A549 (cell line): ENCODE measurements around the gene ADSS1. TPM values are rescaled to one million over a fixed set of nuclear protein-coding genes. Genes with fewer than 3 reads are reported as not detected.

Experiments used
- ATAC-seq, 2 experiments: fragments of 200-7000 bp in 1 of 2; fragments of >200 bp in 1 of 2; cut with Nextera tagmentation in 1 of 2; cut with Tn5 transposase in 1 of 2; 3 replicates each; pipeline versions ENCODE4 v1.8.0 to v1.9.1; 2018 to 2020; ENCODE audit warnings: mild to moderate bottlenecking in 1 of 2, moderate library complexity in 1 of 2
- CTCF ChIA-PET: fragments of 300-600 bp; sonication (Branson Sonifier 250); formaldehyde crosslinking; extraction: SDS; loops from one replicate; lab custom pipeline; 2021; ENCODE audit warnings: antibody characterized with exemption, inconsistent platforms; lab: Yijun Ruan, JAX
- POLR2A ChIA-PET: fragments of 350-600 bp; formaldehyde crosslinking; extraction: SDS; loops from one replicate; lab custom pipeline; 2021; ENCODE audit warnings: antibody characterized with exemption, inconsistent platforms; lab: Yijun Ruan, JAX
- DNase-seq, 2 experiments: peaks; one replicate each; pipeline versions ENCODE4 v3.0.0 to v3.0.0-alpha.2; 2011 to 2016; ENCODE audit warnings: low read depth in 1 of 2, low spot score in 1 of 2
- FAIRE-seq: peaks from 2 replicates; lab custom pipeline; 2011; peaks lifted over from hg19 to GRCh38; lab: Jason Lieb, UNC
- H3K27ac ChIP-seq, 2 experiments: fragments of >200 bp; sonication (Bioruptor Twin); formaldehyde crosslinking; 3 replicates each; pipeline ENCODE4 v1.5.1; 2016 to 2017
- H3K4me1 ChIP-seq: fragments of >200 bp; sonication (Bioruptor Twin); formaldehyde crosslinking; 3 replicates; pipeline ENCODE4 v1.6.1; 2016
- H3K4me2 ChIP-seq: fragments of >200 bp; sonication (Bioruptor Twin); formaldehyde crosslinking; 3 replicates; pipeline ENCODE4 v1.6.1; 2016
- H3K4me3 ChIP-seq: fragments of >200 bp; sonication (Bioruptor Twin); formaldehyde crosslinking; 3 replicates; pipeline ENCODE4 v1.5.1; 2016
- H3K9me3 ChIP-seq: fragments of >200 bp; sonication (Bioruptor Twin); formaldehyde crosslinking; 3 replicates; pipeline ENCODE4 v1.6.1; 2016
- BHLHE40 ChIP-seq: IDR thresholded peaks from 2 replicates; pipeline ENCODE4 v1.6.1; 2012; ENCODE audit warnings: low read depth, low read length, inconsistent platforms
- CEBPB ChIP-seq, 2 experiments: fragments of >200 bp in 1 of 2; sonication (Bioruptor Twin) in 1 of 2; formaldehyde crosslinking in 1 of 2; IDR thresholded peaks; 2 replicates each; pipeline ENCODE4 v1.6.1; 2012 to 2016
- CHD2 ChIP-seq: fragments of 150-350 bp; IDR thresholded peaks from 2 replicates; pipeline ENCODE4 v1.6.1; 2014; ENCODE audit warnings: low read length; ENCODE audit not compliant: partially characterized antibody
- CHD4 ChIP-seq: fragments of 200-600 bp; sonication (generic); IDR thresholded peaks from 2 replicates; pipeline ENCODE4 v1.6.1; 2016; ENCODE audit warnings: antibody characterized with exemption, mild to moderate bottlenecking, borderline replicate concordance
- EHF ChIP-seq: fragments of 250-450 bp; sonication (Bioruptor Pico); IDR thresholded peaks from 2 replicates; pipeline ENCODE4 v1.5.0; 2020; ENCODE audit warnings: mild to moderate bottlenecking
- EP300 ChIP-seq, 2 experiments: fragments of >200 bp; sonication (Bioruptor Twin); formaldehyde crosslinking; IDR thresholded peaks; 2 replicates in 1 of 2; 3 replicates in 1 of 2; pipeline ENCODE4 v1.6.1; 2016 to 2017
- ESRRA ChIP-seq: fragments of 150-350 bp; IDR thresholded peaks from 2 replicates; pipeline ENCODE4 v1.6.1; 2014; ENCODE audit warnings: mild to moderate bottlenecking, low read length, borderline replicate concordance
- FOSB ChIP-seq: fragments of 250-450 bp; sonication (Bioruptor Pico); IDR thresholded peaks from 2 replicates; pipeline ENCODE4 v1.5.0; 2020; ENCODE audit warnings: mild to moderate bottlenecking, moderate library complexity
- FOSL2 ChIP-seq, 2 experiments: fragments of 450-650 bp in 1 of 2; fragments of >200 bp in 1 of 2; sonication (Bioruptor Twin) in 1 of 2; formaldehyde crosslinking; IDR thresholded peaks; 2 replicates each; pipeline versions ENCODE4 v1.5.0 to v1.6.1; 2016 to 2020; ENCODE audit warnings: mild to moderate bottlenecking in 1 of 2, moderate library complexity in 1 of 2
- FOXS1 ChIP-seq: fragments of 250-450 bp; sonication (Bioruptor Pico); IDR thresholded peaks from 2 replicates; pipeline ENCODE4 v1.5.0; 2020; ENCODE audit warnings: mild to moderate bottlenecking, moderate library complexity
- GATA3 ChIP-seq: IDR thresholded peaks from 2 replicates; pipeline ENCODE4 v1.6.1; 2012; ENCODE audit warnings: borderline replicate concordance
- HEYL ChIP-seq: fragments of 250-450 bp; sonication (Bioruptor Pico); IDR thresholded peaks from 2 replicates; pipeline ENCODE4 v1.8.0; 2021; ENCODE audit warnings: mild to moderate bottlenecking, moderate library complexity
- HOXA7 ChIP-seq: fragments of 250-450 bp; sonication (Bioruptor Pico); IDR thresholded peaks from 2 replicates; pipeline ENCODE4 v1.5.0; 2020; ENCODE audit warnings: mild to moderate bottlenecking, moderate library complexity
- HOXB13 ChIP-seq: fragments of 250-450 bp; sonication (Bioruptor Pico); IDR thresholded peaks from 2 replicates; pipeline ENCODE4 v1.5.0; 2020; ENCODE audit warnings: low read depth, mild to moderate bottlenecking, moderate library complexity
- JUN ChIP-seq, 2 experiments: fragments of >200 bp; sonication (Bioruptor Twin); formaldehyde crosslinking; IDR thresholded peaks; 2 replicates in 1 of 2; 3 replicates in 1 of 2; pipeline ENCODE4 v1.6.1; 2016 to 2017
- JUNB ChIP-seq: fragments of >200 bp; sonication (Bioruptor Twin); formaldehyde crosslinking; IDR thresholded peaks from 2 replicates; pipeline ENCODE4 v1.6.1; 2016
- KDM1A ChIP-seq: fragments of 200-600 bp; sonication (generic); IDR thresholded peaks from 2 replicates; pipeline ENCODE4 v1.6.1; 2016; ENCODE audit warnings: low read depth, mild to moderate bottlenecking
- MAFK ChIP-seq: fragments of 450-650 bp; IDR thresholded peaks from 2 replicates; pipeline ENCODE4 v1.6.1; 2014; ENCODE audit not compliant: partially characterized antibody
- MYC ChIP-seq: IDR thresholded peaks from 2 replicates; pipeline ENCODE4 v1.6.1; 2012; ENCODE audit warnings: mild to moderate bottlenecking, inconsistent platforms, low read length, improper control_type of control experiment, borderline replicate concordance
- POLR2A ChIP-seq: IDR thresholded peaks from 2 replicates; pipeline ENCODE4 v1.6.1; 2012; ENCODE audit warnings: mild to moderate bottlenecking, low read length
- RAD21 ChIP-seq, 2 experiments: fragments of >200 bp in 1 of 2; sonication (Bioruptor Twin) in 1 of 2; formaldehyde crosslinking in 1 of 2; IDR thresholded peaks in 1 of 2; conservative IDR thresholded peaks in 1 of 2; 2 replicates in 1 of 2; 3 replicates in 1 of 2; pipeline ENCODE4 v1.6.1; 2012 to 2018; ENCODE audit warnings: inconsistent platforms in 1 of 2
- RARB ChIP-seq: fragments of 250-450 bp; sonication (Bioruptor Pico); IDR thresholded peaks from 2 replicates; pipeline ENCODE4 v1.8.0; 2021; ENCODE audit warnings: mild to moderate bottlenecking, moderate library complexity
- RNF2 ChIP-seq: fragments of 200-600 bp; sonication (generic); IDR thresholded peaks from 2 replicates; pipeline ENCODE4 v1.6.1; 2016; ENCODE audit warnings: low read depth, mild to moderate bottlenecking, antibody characterized with exemption, moderate library complexity, borderline replicate concordance
- SMC3 ChIP-seq: fragments of >200 bp; sonication (Bioruptor Twin); formaldehyde crosslinking; IDR thresholded peaks from 3 replicates; pipeline ENCODE4 v1.6.1; 2018; ENCODE audit warnings: inconsistent platforms
- TFCP2L1 ChIP-seq: fragments of 250-450 bp; sonication (Bioruptor Pico); IDR thresholded peaks from 2 replicates; pipeline ENCODE4 v1.5.0; 2021; ENCODE audit warnings: mild to moderate bottlenecking
- TP53 ChIP-seq: fragments of 250-450 bp; sonication (Bioruptor Pico); IDR thresholded peaks from 2 replicates; pipeline ENCODE4 v1.5.0; 2021; ENCODE audit warnings: mild to moderate bottlenecking, moderate library complexity
- ZC3H11A ChIP-seq: fragments of 450-650 bp; IDR thresholded peaks from 2 replicates; pipeline ENCODE4 v1.6.1; 2014; ENCODE audit warnings: antibody characterized with exemption, mild to moderate bottlenecking
- ZNF302 ChIP-seq: fragments of 250-450 bp; sonication (Bioruptor Pico); IDR thresholded peaks from 2 replicates; pipeline ENCODE4 v1.9.0; 2021; ENCODE audit warnings: inconsistent platforms, mild to moderate bottlenecking, moderate library complexity
- WGBS: methylation state at CpG from one replicate; pipeline ENCODE4 v1.1.6; 2017; ENCODE audit errors: missing lambda C conversion rate; 5-methylcytosine and 5-hydroxymethylcytosine counted together
- polyA plus RNA-seq, 4 experiments: library from polyadenylated mRNA; depleted of rRNA in 3 of 4; stranded (reverse); fragments of >200 nt; fragmentation: RNase III in 1 of 4; extraction: RNeasy Plus Mini Kit Qiagen cat#74134 plus additional on column Dnase treatment in 1 of 4; gene quantifications; 2 replicates in 3 of 4; 3 replicates in 1 of 4; pipeline ENCODE4 v1.2.3, GENCODE V29; 2011 to 2017
- TF ChIP-seq, protein P1 (sequence below): fragments of >200 bp; sonication (Bioruptor Twin); formaldehyde crosslinking; IDR thresholded peaks from 3 replicates; pipeline ENCODE4 v1.6.1; 2016
- TF ChIP-seq, protein P2 (sequence below): IDR thresholded peaks from 2 replicates; pipeline ENCODE4 v1.6.1; 2012
- TF ChIP-seq, protein P3 (sequence below): fragments of 150-350 bp; IDR thresholded peaks from 2 replicates; pipeline ENCODE4 v1.6.1; 2014; ENCODE audit warnings: low read depth, mild to moderate bottlenecking, low read length
- TF ChIP-seq, protein P4 (sequence below): fragments of >200 bp; sonication (Bioruptor Twin); formaldehyde crosslinking; IDR thresholded peaks from 2 replicates; pipeline ENCODE4 v1.6.1; 2016

ADSS1 gene
- polyA plus RNA-seq, 2 of the 4 experiments (the other 2 are of a cell fraction): 6.2 to 10.1 TPM

DNA sequence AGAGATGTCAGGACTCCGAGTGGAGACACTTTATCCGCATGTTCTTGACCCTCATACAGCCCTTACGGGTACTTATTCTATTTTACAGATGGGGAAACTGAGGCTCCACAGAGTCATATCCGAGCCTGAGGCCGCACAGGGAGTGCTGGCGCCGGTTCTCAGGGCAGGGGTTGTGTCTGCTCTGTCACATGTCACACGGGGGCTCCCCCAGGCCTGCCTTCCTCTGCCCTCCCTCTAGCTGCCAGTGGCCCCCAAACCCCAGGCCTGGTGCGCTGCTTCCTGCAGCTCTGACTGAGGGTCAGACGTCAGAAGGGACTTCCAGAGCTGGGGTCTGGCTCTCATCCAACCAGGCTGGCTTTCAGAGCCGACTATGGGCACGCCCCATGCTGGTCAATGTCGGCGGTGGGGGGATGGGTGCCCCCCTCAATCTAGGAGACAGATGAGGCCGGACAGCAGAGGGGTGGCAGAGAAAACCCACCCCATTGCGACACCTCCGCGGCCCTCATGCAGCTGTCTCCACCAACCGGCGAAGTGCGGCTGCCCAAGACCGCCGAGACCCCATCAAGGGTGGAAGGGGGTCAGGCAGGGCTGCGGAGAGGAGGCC is 35.4 kb upstream of the ADSS1 start:
- ATAC-seq (peak; percentile 21 to 50), FAIRE-seq (no peak), DNase-seq (peak in 1 of 2 experiments; percentile 85)
- H3K4me3 ChIP-seq: peak overlapping the region; percentile 99
- H3K9me3 ChIP-seq: no peaks in the 10 kb centered on the region
- ChIA-PET CTCF (interaction anchor here (0.9 to 13.1 kb wide), 9 partner anchors 9 to 402 kb away, joined by 3 to 143 read pairs (median 4); no protein-coding TSS in a partner anchor), POLR2A (interaction anchor here (0.8 to 2.3 kb wide), 6 partner anchors 8 to 64 kb away, joined by 3 to 29 read pairs (median 8); partner anchors contain the start of genes ADSS1 and SIVA1)
- peaks cover 68% of the 10 kb centered on the region for H3K4me1 ChIP-seq
- TF ChIP-seq CHD2: no peak
- no peak for TF ChIP-seq FOSL2 (IDR thresholded peaks at IDR 0.05)
- TF ChIP-seq FOSL2 (CRISPR knock-in tag; IDR thresholded peaks at IDR 0.05): no peak
- peak in 1 of 2 experiments; percentile 72; a peak in 1 of 4 replicates for TF ChIP-seq CEBPB (IDR thresholded peaks at IDR 0.05)
- TF ChIP-seq ZC3H11A: no peak
- 0 out of 2 replicates have a peak, but pooled peaks have one; percentile 49 for TF ChIP-seq TP53 (CRISPR knock-in tag)
- TF ChIP-seq, protein P1, sequence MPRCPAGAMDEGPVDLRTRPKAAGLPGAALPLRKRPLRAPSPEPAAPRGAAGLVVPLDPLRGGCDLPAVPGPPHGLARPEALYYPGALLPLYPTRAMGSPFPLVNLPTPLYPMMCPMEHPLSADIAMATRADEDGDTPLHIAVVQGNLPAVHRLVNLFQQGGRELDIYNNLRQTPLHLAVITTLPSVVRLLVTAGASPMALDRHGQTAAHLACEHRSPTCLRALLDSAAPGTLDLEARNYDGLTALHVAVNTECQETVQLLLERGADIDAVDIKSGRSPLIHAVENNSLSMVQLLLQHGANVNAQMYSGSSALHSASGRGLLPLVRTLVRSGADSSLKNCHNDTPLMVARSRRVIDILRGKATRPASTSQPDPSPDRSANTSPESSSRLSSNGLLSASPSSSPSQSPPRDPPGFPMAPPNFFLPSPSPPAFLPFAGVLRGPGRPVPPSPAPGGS: no peak
- no peak for TF ChIP-seq HEYL (CRISPR knock-in tag)
- no peak for TF ChIP-seq JUNB
- TF ChIP-seq JUN (IDR thresholded peaks at IDR 0.05): no peak; a peak in 1 of 5 replicates
- no peak for TF ChIP-seq TFCP2L1 (CRISPR knock-in tag)
- TF ChIP-seq RNF2: no peak
- peak; percentile 87; the same call in 1 of the 2 replicates for TF ChIP-seq KDM1A
- peak; percentile 31; the same call in 1 of the 2 replicates for TF ChIP-seq EHF (CRISPR knock-in tag)
- no peak for TF ChIP-seq MAFK
- no peak for TF ChIP-seq RARB
- TF ChIP-seq BHLHE40: no peak
- TF ChIP-seq, protein P2, sequence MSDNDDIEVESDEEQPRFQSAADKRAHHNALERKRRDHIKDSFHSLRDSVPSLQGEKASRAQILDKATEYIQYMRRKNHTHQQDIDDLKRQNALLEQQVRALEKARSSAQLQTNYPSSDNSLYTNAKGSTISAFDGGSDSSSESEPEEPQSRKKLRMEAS: peak; percentile 74
- TF ChIP-seq HOXB13: 0 out of 2 replicates have a peak, but pooled peaks have one; percentile 22
- peak; percentile 33; the same call in 1 of the 2 replicates for TF ChIP-seq MYC
- TF ChIP-seq, protein P3, sequence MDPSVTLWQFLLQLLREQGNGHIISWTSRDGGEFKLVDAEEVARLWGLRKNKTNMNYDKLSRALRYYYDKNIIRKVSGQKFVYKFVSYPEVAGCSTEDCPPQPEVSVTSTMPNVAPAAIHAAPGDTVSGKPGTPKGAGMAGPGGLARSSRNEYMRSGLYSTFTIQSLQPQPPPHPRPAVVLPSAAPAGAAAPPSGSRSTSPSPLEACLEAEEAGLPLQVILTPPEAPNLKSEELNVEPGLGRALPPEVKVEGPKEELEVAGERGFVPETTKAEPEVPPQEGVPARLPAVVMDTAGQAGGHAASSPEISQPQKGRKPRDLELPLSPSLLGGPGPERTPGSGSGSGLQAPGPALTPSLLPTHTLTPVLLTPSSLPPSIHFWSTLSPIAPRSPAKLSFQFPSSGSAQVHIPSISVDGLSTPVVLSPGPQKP: no peak
- no peak for TF ChIP-seq RAD21 (conservative IDR thresholded peaks at IDR 0.05 in 1 of 2, IDR thresholded peaks at IDR 0.05 in 1 of 2)
- no peak for TF ChIP-seq EP300 (IDR thresholded peaks at IDR 0.05)
- TF ChIP-seq ZNF302 (CRISPR knock-in tag): no peak
- no peak; the same call in 1 of the 2 replicates for TF ChIP-seq FOXS1 (CRISPR knock-in tag)
- peak; percentile 50; the same call in 1 of the 2 replicates for TF ChIP-seq CHD4
- no peak for TF ChIP-seq FOSB (CRISPR knock-in tag)
- peak; percentile 36; the same call in 1 of the 2 replicates for TF ChIP-seq GATA3
- TF ChIP-seq ESRRA: no peak
- 0 out of 2 replicates have a peak, but pooled peaks have one; percentile 54 for TF ChIP-seq HOXA7
- TF ChIP-seq, protein P4, sequence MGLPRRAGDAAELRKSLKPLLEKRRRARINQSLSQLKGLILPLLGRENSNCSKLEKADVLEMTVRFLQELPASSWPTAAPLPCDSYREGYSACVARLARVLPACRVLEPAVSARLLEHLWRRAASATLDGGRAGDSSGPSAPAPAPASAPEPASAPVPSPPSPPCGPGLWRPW: no peak
- peak; percentile 21; the same call in 1 of the 2 replicates for TF ChIP-seq POLR2A
- TF ChIP-seq SMC3: no peak
- H3K4me2 ChIP-seq: peak overlapping the region; percentile 86
- peak overlapping the region; percentile 98 for H3K27ac ChIP-seq
- 2% methylated on average over 9 of the region's 24 CpGs for WGBS
